RWPE2 (cell line): Measurements from ENCODE around the gene AFM.

Experiments used
- ATAC-seq: fragments of 200-7000 bp; cut with Tn5 transposase; 3 replicates; pipeline ENCODE4 v1.9.1; 2021; ENCODE audit warnings: low read depth
- DNase-seq: peaks from one replicate; pipeline ENCODE4 v3.0.0-alpha.2; 2020; ENCODE audit warnings: low spot score
- H3K27ac ChIP-seq: fragments of 450-650 bp; 2 replicates; pipeline ENCODE4 v1.5.1; 2017; ENCODE audit warnings: mild to moderate bottlenecking; ENCODE audit not compliant: poor library complexity, severe bottlenecking
- H3K27me3 ChIP-seq: fragments of 250-450 bp; sonication (Bioruptor Pico); 2 replicates; pipeline ENCODE4 v1.5.1; 2021; ENCODE audit warnings: mild to moderate bottlenecking, moderate library complexity; ENCODE audit not compliant: insufficient read depth, poor library complexity, severe bottlenecking
- H3K36me3 ChIP-seq: fragments of 250-450 bp; sonication (Bioruptor Pico); 2 replicates; pipeline ENCODE4 v1.5.1; 2020; ENCODE audit warnings: low read depth, mild to moderate bottlenecking, moderate library complexity
- H3K4me1 ChIP-seq: fragments of 250-450 bp; sonication (Bioruptor Pico); 2 replicates; pipeline ENCODE4 v1.5.1; 2021; ENCODE audit warnings: mild to moderate bottlenecking, moderate library complexity; ENCODE audit not compliant: insufficient read depth, poor library complexity, severe bottlenecking
- H3K4me3 ChIP-seq: fragments of 250-450 bp; sonication (Bioruptor Pico); 2 replicates; pipeline ENCODE4 v1.5.1; 2021; ENCODE audit warnings: mild to moderate bottlenecking, moderate library complexity; ENCODE audit not compliant: severe bottlenecking
- H3K9me3 ChIP-seq: fragments of 250-450 bp; sonication (Bioruptor Pico); 2 replicates; pipeline ENCODE4 v1.5.1; 2021; ENCODE audit warnings: mild to moderate bottlenecking, moderate library complexity; ENCODE audit not compliant: severe bottlenecking
- TF ChIP-seq, protein P1 (sequence below): fragments of 450-650 bp; IDR thresholded peaks from one replicate; pipeline ENCODE4 v1.5.1; 2017; ENCODE audit warnings: mild to moderate bottlenecking, moderate library complexity; ENCODE audit not compliant: poor library complexity, severe bottlenecking

AFM gene

DNA sequence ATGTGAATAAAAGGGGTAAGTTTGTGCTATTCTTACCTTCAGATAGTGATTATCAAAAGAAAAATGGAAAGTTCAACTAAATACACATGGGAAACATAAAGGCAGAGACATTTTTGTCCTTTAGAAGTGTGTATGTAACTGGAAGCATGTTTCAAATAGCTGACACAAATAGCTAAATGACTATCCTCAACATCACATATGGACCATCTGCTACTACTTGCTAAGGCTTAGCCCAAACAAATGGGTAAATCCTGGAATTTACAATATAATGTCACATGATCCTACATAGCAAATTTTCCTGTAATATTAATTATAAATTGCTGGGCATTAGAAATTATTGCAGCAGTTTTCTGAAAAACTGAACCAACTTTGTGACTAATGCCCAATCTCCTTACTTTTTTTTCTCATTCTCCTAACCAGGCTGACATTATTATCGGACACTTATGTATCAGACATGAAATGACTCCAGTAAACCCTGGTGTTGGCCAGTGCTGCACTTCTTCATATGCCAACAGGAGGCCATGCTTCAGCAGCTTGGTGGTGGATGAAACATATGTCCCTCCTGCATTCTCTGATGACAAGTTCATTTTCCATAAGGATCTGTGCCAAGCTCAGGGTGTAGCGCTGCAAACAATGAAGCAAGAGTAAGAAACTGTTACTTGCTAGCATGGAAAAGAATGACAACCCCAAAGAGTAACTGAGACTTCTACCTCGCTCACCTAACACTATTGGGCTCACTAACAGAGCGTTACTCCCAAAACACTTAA is 29.4 kb upstream of the AFM start:
- H3K36me3 ChIP-seq, result no peaks in the 10 kb centered on the region
- H3K4me3 ChIP-seq, result no peak overlapping the region
- peaks cover 4% of the 10 kb centered on the region for H3K27me3 ChIP-seq
- TF ChIP-seq, protein P1, sequence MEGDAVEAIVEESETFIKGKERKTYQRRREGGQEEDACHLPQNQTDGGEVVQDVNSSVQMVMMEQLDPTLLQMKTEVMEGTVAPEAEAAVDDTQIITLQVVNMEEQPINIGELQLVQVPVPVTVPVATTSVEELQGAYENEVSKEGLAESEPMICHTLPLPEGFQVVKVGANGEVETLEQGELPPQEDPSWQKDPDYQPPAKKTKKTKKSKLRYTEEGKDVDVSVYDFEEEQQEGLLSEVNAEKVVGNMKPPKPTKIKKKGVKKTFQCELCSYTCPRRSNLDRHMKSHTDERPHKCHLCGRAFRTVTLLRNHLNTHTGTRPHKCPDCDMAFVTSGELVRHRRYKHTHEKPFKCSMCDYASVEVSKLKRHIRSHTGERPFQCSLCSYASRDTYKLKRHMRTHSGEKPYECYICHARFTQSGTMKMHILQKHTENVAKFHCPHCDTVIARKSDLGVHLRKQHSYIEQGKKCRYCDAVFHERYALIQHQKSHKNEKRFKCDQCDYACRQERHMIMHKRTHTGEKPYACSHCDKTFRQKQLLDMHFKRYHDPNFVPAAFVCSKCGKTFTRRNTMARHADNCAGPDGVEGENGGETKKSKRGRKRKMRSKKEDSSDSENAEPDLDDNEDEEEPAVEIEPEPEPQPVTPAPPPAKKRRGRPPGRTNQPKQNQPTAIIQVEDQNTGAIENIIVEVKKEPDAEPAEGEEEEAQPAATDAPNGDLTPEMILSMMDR, result no peak
- peaks cover 10% of the 10 kb centered on the region for H3K4me1 ChIP-seq
- H3K9me3 ChIP-seq, result no peaks in the 10 kb centered on the region
- H3K27ac ChIP-seq, result no peak overlapping the region
- DNase-seq, result no peak
- no peak for ATAC-seq

DNA sequence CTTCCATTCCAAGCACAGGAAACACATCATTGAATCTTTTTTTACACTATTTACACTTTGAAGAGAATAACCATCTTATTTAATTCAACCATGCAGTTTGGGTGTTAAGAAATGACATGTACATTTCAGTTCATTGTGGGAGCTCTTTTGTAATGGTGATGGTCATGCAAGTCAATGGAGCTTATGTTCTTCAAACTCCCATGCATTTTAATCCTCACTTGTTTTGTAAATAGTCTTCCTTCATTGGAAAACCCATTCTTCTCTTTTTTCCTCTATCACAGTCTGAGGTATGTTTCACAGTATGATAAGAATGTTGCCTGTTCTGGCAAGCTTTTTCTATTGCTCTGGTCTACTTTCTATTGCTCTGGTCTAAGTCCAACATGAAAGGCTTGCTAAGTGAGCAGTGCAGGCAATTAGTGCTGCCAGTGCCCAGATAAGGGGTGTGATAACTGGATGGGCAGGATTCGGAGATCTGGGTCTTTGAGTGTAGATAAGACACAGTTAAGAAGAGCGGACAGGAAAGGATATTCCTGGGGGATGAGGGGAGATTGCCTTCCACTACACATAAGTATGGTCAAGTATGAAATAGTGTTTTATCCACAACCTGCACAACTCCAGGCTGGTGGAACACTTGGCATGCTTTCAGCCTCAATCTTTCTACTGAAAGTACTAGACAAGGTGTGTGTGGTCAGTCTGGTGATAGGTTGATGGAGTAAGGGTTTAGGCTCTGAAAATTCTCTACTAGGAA is 28.4 kb upstream of the AFM start:
- Histone ChIP-seq H3K4me1 (peaks cover 10% of the 10 kb centered on the region), H3K4me3 (no peak overlapping the region), H3K9me3 (no peaks in the 10 kb centered on the region), H3K27me3 (no peaks in the 10 kb centered on the region), H3K36me3 (no peaks in the 10 kb centered on the region), H3K27ac (no peak overlapping the region)
- DNase-seq (no peak), ATAC-seq (no peak)
- TF ChIP-seq, protein P1, result no peak

DNA sequence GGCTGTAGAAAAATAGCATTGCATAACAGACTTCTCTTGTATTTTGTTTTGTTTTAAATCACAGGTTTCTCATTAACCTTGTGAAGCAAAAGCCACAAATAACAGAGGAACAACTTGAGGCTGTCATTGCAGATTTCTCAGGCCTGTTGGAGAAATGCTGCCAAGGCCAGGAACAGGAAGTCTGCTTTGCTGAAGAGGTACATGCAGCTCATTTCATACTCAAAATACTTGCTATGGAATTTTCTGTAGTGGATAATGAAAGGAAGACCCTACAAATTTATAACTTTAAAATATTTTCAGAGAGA is 27.9 kb upstream of the AFM start:
- Histone ChIP-seq H3K9me3 (no peaks in the 10 kb centered on the region), H3K27me3 (no peaks in the 10 kb centered on the region), H3K27ac (no peak overlapping the region), H3K4me3 (no peak overlapping the region), H3K4me1 (peaks cover 10% of the 10 kb centered on the region), H3K36me3 (no peaks in the 10 kb centered on the region)
- TF ChIP-seq, protein P1, result no peak
- ATAC-seq (no peak), DNase-seq (no peak)

DNA sequence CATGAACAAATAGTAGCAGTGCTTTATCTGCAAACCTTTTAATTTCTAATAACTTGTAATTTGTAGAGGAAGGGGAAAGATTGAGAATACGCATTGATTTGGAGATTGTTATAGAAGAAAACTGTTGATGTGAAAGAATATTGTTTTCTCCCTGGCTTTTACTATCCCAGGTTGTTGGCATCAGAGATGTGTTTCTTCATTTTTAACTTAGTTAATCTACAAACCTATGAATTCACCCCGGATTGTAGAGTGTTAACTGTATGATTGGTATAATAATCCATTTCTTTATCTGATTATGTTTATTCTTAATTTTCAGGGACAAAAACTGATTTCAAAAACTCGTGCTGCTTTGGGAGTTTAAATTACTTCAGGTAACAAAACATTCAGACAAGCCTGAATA is 26.6 kb upstream of the AFM start:
- ATAC-seq (no peak), DNase-seq (no peak)
- peaks cover 10% of the 10 kb centered on the region for H3K4me1 ChIP-seq
- no peaks in the 10 kb centered on the region for H3K36me3 ChIP-seq
- no peak overlapping the region for H3K4me3 ChIP-seq
- TF ChIP-seq, protein P1, result no peak
- no peaks in the 10 kb centered on the region for H3K27me3 ChIP-seq
- no peaks in the 10 kb centered on the region for H3K9me3 ChIP-seq
- H3K27ac ChIP-seq, result no peak overlapping the region
